Medulla oblongata (tissue), 1 donor: ENCODE measurements around the gene AUTS2.

ENCODE experiments used
- DNase-seq: peaks from one replicate; pipeline ENCODE4 v3.0.0-alpha.2; 2015; ENCODE audit errors: extremely low spot score

The AUTS2 gene

DNA sequence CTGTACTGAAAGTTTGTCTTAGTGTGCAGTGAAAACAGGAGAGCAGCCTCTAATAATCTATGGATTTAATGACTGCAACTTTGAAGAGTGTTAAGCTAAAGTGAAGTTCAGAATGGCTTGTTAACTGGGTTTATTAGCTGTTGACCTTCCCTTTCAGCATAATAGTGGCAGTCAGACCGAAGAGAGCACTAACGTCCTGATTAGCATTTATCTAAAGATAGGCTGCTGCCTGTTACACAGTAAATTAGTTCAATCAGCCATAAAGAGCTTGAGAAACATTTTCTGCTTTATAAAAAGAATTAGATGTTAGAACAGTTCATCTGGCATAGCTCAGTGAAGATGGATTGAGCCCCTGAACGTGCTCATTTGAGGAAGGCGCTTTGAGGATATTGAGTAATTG lies 433.0 kb downstream of the AUTS2 start:
- DNase-seq, result no peak

DNA sequence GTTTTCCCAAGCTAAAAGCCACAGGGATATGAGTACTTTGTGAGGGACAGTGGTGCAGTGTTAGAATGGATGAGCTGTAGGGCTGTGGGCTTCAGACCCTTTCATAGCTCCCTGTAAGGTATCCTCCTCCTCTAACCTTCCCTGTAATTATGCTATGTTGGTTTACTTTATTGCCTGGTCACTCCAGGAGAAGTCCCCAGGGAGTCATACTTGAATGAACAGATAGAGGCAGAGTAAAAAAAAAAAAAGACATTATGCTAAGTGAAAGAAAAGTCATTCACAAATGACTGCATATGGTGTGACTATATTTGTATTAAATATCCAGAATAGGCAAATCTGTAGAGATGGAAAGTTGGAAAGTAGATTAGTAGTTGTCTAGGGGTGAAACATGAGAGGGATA lies 434.4 kb downstream of the AUTS2 start:
- DNase-seq, result no peak

DNA sequence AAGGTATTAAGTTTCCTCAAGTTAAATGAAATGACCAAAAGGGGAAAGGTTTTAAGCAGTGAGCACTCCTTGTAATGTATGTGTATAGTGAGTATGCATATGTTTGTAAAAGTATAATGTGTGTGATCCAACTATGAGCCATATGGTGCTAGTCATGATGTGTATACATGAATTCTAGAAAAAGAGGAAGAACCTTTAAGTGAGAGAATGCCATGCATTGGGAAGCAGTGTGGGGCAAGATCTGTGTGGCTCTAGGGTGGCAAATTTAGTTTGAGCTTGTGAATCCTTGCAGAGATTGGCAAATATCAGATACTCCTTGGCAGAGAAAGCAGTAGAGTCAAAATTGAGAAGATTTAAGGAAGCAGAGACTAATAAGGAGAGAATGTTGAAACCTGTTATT lies 435.0 kb downstream of the AUTS2 start:
- DNase-seq, result no peak

DNA sequence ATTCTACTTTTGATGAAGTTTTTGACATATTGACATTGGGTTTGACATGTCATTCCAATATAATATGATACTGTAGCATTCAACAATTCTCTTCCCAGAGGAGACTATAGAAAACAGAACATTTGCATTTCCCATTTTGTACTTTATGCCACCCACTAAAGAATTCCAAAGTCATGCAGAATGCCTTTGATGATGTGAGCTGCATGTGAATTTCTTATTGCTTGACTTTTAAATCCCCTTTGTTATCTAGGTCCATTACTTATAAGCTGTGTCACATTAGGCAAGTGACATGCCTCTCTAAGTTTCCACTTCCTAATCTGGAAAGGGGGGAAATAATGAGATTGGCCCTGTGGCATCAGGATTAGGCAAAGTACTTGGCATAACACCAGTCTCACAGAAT lies 436.7 kb downstream of the AUTS2 start:
- no peak for DNase-seq

DNA sequence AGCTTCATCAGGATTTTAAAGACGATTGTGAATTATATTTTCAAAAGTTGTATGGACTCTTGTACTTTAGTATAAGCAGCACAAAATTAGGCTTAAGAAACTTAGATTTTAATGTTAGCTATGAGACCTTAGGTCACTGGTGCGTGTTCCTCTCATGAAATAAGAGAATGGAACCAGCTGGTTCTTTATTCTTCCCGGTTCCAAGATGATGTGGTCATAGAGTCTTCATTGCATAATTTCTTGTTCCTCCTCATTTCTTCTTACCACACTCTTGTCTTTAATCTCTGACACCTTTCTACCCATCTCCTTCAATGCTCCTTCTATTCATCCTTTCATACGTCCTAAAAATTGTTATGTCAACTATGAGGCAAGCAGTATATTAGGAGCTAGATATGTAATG lies 437.2 kb downstream of the AUTS2 start:
- DNase-seq, result no peak

DNA sequence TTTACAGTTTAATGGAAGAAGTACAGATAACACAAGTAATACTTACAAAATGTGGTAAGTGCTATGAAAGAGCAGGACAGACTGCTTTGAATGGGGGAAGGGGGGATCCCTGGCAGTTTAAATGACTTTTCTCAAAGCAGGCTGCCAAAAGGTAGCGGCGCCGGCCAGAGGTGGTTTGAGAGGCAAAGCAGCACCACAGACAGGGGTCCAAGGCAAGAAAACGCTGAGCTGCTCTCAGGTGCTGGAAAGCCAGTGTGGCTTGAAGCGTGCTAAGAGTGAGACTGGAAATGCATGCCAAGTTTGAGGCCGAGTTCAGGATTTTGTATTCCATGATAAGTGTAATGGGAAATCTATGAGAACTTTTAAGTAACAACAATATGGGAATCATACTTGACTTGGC lies 437.7 kb downstream of the AUTS2 start:
- no peak for DNase-seq

DNA sequence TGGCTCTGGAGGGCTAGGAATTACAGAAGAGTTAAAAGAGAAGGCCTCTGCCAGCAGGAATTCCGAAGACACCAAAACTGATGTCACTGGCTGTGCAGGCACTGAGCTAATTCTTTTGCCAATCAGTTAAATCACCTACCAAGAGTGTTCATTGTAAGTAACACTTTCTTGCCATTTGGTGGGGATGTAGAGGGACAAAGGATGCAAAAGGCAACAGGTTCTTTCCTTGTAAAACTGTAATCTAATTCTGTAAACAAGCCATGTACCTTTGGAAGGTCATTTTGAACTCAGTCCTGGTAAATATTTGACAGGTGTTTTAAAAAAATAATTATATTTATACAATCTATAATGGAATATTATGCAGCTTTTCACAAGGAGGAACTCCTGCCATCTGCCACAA lies 438.4 kb downstream of the AUTS2 start:
- no peak for DNase-seq

DNA sequence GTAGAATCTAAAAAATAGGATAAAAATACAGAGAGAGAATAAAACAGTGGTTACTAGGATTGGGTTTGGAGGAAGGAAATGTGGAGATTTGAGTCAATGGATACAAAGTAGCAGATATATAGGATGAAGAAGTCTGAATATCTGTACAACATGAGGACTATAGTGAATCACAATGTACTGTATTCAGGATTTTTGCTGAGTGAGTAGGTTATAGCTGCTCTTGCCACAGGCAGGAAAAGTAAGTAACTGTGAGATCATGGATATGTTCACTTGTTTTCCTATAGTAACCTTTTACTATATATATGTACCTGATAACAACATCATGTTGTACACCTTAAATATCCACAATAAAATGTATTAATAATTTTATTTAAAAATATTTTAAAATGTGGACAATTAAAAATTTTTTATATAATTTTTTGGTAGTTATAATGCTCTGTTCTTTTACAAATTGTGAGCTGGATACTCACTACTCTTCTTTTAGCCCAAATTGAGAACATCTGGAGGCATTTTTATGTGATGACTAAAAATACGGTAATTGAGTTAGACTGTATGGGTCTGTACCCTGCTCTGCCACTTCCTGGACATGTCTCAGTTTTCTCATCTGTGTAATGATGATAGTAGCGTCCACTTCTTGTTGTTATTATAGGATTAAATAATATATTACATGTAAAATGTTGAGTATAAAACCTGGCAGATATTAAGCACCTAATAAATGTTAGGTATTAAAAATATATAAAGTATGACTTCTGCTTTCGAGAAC lies 439.1 kb downstream of the AUTS2 start:
- DNase-seq, result no peak

DNA sequence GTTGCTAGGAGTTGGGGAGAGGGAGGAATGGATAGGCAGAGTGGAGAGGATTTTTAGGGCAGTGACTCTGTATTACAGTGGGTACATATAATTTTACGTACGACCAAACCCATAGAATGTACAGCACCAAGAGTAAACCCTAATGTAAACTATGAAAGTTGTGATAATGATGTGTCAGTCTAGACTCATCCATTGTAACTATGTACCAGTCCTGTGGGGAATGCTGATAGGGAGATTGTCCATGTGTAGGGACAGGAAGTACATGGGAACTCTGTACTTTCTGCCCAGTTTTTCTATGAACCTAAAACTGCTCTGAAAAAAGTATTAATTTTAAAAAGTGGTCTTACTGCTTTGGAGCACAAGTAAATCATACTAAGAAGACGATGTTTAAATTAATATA lies 441.8 kb downstream of the AUTS2 start:
- DNase-seq, result no peak

DNA sequence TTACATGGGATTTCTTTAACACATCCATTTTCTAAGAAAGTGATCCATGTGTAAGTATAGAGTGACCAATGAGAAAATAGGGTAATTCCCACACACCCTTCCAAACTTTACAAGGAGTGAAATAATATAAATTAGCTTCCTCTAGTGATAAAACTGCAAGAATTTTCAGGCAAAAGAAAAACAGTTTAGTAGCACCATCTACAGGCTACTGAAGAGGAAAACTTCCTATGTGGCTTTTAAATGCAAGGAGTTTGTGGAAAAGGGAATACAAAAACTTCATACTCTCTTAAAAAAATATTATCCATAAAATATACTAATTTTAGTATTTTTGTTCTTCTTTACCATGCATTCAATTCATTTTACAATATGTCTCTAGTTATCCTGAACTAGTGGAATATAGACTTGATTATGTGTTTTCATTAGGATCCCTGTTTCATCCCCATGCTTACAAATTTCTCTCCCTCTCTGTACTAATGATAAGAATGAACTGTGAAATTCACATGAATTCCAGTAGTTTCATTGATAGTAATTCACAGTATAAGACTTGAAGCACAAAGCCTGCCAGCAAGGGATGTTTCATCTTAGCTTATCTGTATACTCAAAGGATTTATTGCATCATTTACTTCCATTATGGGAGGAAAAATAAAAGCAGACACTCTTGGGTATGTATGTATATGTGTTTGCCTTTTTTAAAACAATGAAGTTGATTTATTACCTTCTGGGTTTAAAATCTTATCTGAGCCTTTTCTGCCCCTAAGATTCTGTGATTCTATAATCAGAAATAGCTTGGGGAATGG lies 442.9 kb downstream of the AUTS2 start:
- DNase-seq, result peak; percentile 40

DNA sequence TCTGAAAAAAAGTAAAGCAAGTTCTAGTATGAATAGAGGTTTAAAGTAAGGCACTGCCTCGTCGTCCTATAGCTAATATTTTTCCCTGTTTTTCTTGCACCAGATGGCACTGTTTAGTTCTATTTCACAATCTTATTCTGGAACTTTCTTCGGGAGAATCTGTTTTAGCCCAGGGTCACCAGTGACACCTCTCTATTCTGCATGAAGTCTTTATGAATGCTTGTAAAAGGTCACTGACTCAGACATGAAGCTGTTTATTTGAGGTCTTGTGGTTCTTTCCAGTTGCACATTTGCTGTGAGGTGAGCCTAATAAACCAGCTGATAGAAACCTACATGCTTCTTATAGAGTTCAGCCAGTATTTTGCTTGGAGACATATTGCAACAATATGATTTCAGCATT lies 444.3 kb downstream of the AUTS2 start:
- DNase-seq, result peak; percentile 47

DNA sequence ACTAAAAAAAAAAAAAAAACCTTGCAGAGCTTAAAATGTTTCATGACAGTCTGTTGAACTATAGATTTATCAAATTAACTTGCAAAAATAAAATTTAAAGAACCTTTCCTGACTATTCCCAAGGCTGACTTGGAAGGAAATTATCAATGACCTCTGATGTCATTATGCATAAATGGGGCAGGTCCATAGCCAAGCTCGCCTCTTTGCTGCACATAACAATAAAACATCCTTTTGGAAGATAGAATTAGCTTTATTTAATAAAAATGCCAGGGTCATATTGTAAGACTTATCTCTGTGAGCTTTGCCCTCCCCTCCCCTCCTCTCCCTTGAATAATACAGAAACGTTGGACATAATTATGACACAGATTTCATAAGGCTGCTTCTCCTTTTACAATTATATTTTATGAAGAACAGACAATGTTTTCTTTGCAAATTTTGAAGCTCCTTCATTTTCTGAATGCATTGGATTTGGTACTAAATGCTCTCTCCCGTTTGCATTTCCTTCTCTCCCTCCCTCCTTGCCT lies 444.8 kb downstream of the AUTS2 start:
- no peak for DNase-seq

DNA sequence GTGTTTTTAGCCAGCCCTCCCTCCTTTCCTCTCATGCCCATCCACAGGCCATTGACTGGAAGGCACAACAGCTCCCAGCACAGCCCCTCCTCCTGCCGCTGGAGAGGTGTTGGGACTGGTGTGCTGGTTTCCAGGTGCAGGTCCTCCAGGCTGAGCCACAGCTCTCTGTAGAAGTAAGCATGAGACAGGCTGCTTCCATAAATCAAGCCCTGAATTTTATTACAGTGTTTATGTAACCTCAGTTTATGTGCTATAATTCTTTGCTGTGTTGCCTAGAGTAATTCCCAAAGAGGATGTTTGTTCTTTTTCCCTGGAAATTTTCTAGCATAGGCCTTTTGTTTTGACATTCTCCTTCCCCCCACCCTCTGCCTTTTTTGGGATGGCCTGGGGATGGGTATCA lies 445.8 kb downstream of the AUTS2 start:
- no peak for DNase-seq

DNA sequence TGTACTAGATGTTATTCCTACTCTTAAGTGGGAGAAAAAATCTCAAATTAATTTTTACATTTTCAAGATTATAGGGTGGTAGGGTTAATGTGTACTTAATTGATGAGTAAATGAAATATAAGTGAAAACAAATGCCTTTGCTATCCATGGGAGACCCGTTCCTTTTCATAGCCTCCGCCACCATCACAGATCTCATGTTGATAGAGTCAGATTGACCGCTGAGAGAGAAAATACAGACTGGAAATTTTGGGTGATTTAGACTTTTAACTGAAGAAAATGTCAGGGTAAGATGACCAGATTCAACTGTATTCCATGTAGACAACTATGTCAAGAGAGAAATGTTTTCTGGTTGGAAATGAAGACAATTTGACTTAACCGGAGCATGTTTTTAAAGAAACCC lies 446.2 kb downstream of the AUTS2 start:
- DNase-seq, result no peak

DNA sequence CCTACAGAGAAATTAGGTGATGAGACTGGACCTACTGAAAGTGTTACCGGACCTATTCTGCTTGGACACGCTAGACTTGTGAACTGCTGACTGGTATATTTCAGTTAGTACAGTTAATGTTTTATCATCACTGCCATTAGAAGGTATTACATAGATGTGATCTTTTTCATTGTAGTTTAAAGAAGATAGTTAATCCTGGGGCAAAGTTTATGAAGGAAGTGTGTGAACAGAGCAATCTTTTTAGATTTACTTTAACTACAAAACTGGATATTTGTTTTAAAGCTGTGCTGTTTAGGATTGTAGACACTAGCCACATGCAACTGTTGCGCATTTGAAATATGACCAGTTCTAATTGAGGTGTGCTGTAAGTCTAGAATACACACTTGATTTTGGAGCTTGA lies 446.7 kb downstream of the AUTS2 start:
- no peak for DNase-seq

DNA sequence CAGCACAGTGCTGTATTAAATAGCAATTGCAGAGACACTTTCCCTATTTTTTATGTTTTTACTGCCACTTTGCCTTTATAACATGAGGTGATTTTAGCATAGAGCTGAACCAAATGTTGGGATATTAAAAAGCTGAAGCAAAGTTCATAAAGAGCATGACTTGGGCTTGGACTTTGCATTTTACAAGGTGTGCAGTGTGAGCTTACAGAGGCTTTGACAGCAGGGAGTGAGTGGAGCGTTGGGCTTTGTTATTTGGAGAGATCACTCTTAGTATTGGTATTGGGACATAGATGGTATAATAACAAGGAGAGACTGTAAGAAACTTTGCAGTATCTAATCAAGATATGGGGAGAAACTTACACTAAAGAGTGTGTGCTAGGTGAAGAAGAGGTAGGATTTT lies 449.1 kb downstream of the AUTS2 start:
- DNase-seq, result no peak

DNA sequence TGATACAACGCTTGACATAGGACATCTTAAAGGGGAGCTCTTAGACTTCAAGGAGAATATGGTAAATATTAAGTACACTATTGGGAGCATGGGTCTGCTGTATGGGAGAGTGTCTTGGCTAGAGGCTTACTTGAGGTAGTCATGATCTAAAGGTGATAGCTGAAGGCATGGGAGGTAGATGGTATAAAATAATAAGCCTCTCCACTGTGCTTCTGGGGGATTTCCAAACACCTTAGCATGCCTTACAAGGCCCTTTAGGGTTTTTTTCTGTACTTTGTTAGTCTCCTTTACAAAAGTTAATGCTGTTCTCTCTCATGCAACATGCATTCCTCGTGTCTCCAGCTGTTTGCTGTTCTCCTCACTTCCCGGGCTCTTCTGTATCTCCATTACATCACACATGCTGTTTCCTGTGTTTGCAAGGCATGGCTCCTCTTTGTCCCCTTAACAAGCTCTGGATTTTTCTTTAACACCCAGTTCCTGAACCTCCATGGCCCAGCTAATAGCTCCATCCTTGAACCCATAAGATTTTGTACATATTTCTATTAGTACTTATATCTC lies 449.7 kb downstream of the AUTS2 start:
- no peak for DNase-seq

DNA sequence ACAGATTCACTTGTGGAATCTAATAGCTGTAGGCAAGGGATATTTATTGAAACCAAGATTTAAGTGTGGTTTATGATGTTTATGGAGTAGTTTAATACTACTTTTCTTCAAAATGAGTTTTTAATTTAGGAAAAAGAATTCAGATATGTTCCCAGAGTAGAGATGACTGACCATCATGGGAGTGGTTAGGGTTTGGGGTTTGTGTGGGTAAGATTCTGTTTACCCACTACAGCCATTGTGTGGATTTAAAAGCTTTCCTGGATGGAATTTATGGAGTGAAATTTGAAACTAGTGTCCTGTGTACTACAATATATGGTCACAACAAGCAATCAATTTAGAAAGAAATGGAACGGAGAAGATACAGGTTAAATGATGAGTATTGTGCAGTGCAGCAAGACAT lies 453.5 kb downstream of the AUTS2 start:
- DNase-seq, result no peak

DNA sequence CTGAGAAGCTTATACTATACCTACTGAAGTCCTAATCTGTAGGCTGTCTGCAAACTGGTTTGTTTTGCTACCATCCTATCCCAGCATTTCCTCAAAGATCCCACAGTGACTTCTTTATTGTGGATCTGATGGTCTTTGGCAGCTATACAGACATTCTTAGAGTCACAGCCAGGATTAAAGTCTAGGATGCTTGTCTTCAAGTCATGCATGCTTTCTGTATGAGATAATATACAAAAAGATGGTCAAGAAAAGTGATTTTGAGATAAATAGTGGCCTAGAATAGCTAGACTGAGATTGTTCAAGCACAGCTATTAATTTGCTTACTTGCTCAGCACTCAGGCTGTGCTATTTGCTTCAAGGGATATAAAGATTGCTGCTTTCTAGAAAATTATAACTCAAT lies 454.4 kb downstream of the AUTS2 start:
- DNase-seq, result no peak

DNA sequence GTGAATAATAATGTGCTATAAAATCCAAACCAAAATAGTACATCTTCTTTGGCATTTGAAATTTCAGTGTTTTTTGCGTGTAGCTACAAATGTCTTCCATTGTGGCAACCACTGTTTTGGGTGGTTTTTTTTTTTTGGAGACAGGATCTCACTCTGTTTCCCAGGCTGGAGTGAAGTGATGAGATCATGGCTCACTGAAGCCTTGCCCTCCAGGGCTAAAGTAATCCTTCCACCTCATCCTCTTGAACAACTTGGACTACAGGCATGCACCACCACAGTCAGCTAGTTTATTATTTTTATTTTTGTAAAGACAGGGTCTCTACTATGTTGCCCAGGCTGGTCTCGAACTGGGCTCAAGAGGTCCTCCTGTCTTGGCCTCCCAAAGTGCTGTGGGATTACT lies 455.1 kb downstream of the AUTS2 start:
- DNase-seq, result no peak

DNA sequence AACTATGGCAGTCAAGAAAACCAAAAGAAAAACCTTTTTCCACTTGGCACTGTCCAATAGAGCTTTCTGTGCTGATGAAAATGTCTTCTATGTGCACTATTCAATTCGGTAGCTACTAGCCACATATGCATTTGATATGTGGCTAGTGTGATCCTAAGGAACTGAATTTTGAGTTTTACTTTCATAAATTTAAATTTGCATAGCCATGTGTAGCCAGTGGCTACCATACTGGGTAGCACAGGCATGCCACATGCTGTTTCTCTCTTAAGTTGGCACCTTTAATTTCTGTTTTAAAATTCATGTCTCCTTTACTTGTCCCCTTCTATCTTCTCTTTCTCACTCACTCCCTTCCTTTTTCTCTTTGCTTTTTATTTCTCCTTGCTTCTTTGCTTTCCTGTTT lies 455.7 kb downstream of the AUTS2 start:
- DNase-seq, result no peak

DNA sequence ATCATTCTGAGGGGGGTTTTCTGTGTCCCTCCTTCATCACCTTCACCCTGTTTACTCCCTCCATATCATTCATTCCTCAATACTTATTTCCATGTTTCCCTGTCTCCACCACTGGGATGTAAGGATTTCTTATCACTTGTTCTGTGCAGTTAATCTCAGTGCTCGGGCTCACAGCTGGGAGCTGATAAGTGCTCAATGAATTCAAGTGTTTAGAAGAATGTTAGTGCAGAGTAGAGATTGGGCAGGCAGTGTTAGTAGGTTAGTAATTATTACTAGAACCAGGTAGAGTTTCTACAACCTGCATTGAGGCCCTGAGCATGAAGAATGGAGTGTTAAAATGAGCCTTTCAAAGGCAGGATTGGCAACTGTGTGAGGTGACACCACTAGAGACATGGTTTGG lies 458.1 kb downstream of the AUTS2 start:
- no peak for DNase-seq
